Measurements from ENCODE around the gene ACOT2.
"Not testable (repeated sequence)": the region's sequence is repeated elsewhere in the genome, so short reads cannot be mapped to it uniquely, and the experiment has no call there.

The ACOT2 gene

DNA sequence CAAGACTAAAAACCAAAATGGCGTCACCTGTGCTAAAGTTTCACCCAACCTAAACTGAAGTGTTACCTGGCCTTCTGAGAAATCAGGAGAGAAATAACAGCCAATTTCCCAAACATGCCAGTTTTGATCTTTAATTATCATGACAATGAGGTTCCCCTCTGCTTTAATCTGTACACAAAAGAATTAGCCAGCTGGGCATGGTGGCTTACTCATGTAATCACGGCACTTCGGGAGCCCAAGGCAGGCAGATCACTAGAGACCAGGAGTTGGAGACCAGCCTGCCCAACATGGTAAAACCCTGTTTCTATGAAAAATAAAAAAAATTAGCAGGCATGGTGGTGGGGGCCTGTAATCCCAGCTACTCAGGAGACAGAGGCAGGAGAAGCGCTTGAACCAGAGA, 15.2 kb upstream of the ACOT2 start:
- WGBS: 98% methylated on average over 4 of the region's 4 CpGs
- Histone ChIP-seq H2BK12ac (ENCODE audit: low read length in 2 of 2) (no peak overlapping the region), H3K23ac (ENCODE audit: low read length in 2 of 2) (no peak overlapping the region), H2BK15ac (ENCODE audit: low read depth, poor library complexity, severe bottlenecking) (no peak overlapping the region), H4K91ac (ENCODE audit: low read length) (no peak overlapping the region), H3K27me3 (ENCODE audit: control insufficient read depth in 1 of 2, insufficient read depth in 1 of 2, low read length in 2 of 2) (no peaks in the 10 kb centered on the region), H2AFZ (ENCODE audit: low read depth, low read length) (no peak overlapping the region), H3K4me3 (ENCODE audit: insufficient read depth in 1 of 2, low read depth in 1 of 2, low read length in 2 of 2) (no peak overlapping the region), H3K4ac (ENCODE audit: low read depth in 1 of 2, low read length in 2 of 2) (no peak overlapping the region), H2AK5ac (ENCODE audit: low read length, severe bottlenecking) (no peak overlapping the region), H2BK5ac (ENCODE audit: low read depth, low read length, poor library complexity, severe bottlenecking) (no peak overlapping the region), H4K8ac (ENCODE audit: low read length) (no peak overlapping the region), H3K36me3 (ENCODE audit: control insufficient read depth in 1 of 2, insufficient read depth in 2 of 2, low read depth in 1 of 2, low read length in 2 of 2) (no peaks in the 10 kb centered on the region), H3K27ac (ENCODE audit: low read length, poor library complexity, severe bottlenecking) (no peak overlapping the region), H3K9me3 (ENCODE audit: control insufficient read depth, low read length) (no peaks in the 10 kb centered on the region), H2BK120ac (ENCODE audit: low read depth, low read length) (no peak overlapping the region), H3K79me1 (replicated peaks; ENCODE audit: low read length, poor library complexity, severe bottlenecking) (no peaks in the 10 kb centered on the region), H3K18ac (ENCODE audit: low read depth in 1 of 2, low read length in 2 of 2) (no peak overlapping the region), H3K14ac (ENCODE audit: low read length in 2 of 2) (no peak overlapping the region), H3K4me1 (ENCODE audit: control insufficient read depth, insufficient read depth, low read depth, low read length) (no peaks in the 10 kb centered on the region), H3K4me2 (ENCODE audit: low read length, poor library complexity, severe bottlenecking) (no peak overlapping the region), H3K9ac (ENCODE audit: low read length) (no peak overlapping the region)
- DNase-seq: no peak

DNA sequence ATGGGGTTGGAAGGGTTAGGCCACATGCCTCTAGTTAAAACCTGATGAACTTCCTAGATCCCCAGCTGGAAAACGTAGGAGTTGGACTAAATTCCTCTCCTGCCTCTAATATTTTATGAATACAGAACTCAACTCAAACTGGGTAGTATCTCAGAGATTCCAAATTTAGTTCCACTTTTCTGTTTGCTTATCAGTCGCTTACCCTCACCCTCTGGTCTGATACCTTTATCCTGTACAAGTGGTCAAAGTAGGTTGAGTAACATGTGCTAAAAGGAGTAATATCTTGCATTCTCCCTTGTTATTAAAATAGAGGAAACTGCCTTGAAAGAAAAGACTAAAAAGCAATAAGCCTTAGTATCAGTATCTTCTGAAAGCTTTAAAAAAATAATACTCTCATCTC, 11.8 kb upstream of the ACOT2 start:
- not testable (repeated sequence) for H2BK15ac ChIP-seq (ENCODE audit: low read depth, poor library complexity, severe bottlenecking); H3K23ac ChIP-seq (ENCODE audit: low read length in 2 of 2); H3K79me1 ChIP-seq (replicated peaks; ENCODE audit: low read length, poor library complexity, severe bottlenecking); H2BK12ac ChIP-seq (ENCODE audit: low read length in 2 of 2); H3K9me3 ChIP-seq (ENCODE audit: control insufficient read depth, low read length); H2BK120ac ChIP-seq (ENCODE audit: low read depth, low read length); H3K9ac ChIP-seq (ENCODE audit: low read length); H3K27ac ChIP-seq (ENCODE audit: low read length, poor library complexity, severe bottlenecking); H2AFZ ChIP-seq (ENCODE audit: low read depth, low read length); DNase-seq; H3K4me3 ChIP-seq (ENCODE audit: insufficient read depth in 1 of 2, low read depth in 1 of 2, low read length in 2 of 2); H3K4ac ChIP-seq (ENCODE audit: low read depth in 1 of 2, low read length in 2 of 2); H3K18ac ChIP-seq (ENCODE audit: low read depth in 1 of 2, low read length in 2 of 2); H2AK5ac ChIP-seq (ENCODE audit: low read length, severe bottlenecking); H3K27me3 ChIP-seq (ENCODE audit: control insufficient read depth in 1 of 2, insufficient read depth in 1 of 2, low read length in 2 of 2); H3K36me3 ChIP-seq (ENCODE audit: control insufficient read depth in 1 of 2, insufficient read depth in 2 of 2, low read depth in 1 of 2, low read length in 2 of 2); H3K4me2 ChIP-seq (ENCODE audit: low read length, poor library complexity, severe bottlenecking); H3K14ac ChIP-seq (ENCODE audit: low read length in 2 of 2); H2BK5ac ChIP-seq (ENCODE audit: low read depth, low read length, poor library complexity, severe bottlenecking); H3K4me1 ChIP-seq (ENCODE audit: control insufficient read depth, insufficient read depth, low read depth, low read length); H4K8ac ChIP-seq (ENCODE audit: low read length); H4K91ac ChIP-seq (ENCODE audit: low read length)
- WGBS: 78% methylated on average over 1 of the region's 2 CpGs

DNA sequence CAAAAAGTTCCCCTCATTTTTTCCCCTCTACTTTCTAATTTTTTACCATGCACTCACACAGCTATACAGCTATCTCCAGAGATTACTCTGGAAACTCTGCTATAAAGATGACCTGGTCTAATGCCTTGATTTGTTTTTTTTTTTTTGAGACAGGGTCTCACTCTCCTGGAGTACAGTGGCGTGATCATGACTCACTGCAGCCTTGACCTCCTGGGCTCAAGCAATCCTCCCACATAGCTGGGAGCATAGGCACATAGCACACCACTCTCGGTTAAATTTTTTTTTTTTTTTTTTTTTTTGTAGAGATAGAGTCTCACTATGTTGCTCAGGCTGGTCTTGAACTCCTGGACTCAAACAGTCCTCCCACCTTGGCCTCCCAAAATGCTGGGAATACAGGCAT, 10.8 kb upstream of the ACOT2 start:
- H3K4ac ChIP-seq (ENCODE audit: low read depth in 1 of 2, low read length in 2 of 2); H3K79me1 ChIP-seq (replicated peaks; ENCODE audit: low read length, poor library complexity, severe bottlenecking); H2AFZ ChIP-seq (ENCODE audit: low read depth, low read length); H4K8ac ChIP-seq (ENCODE audit: low read length); H3K27ac ChIP-seq (ENCODE audit: low read length, poor library complexity, severe bottlenecking); H3K4me3 ChIP-seq (ENCODE audit: insufficient read depth in 1 of 2, low read depth in 1 of 2, low read length in 2 of 2); H3K14ac ChIP-seq (ENCODE audit: low read length in 2 of 2); H3K36me3 ChIP-seq (ENCODE audit: control insufficient read depth in 1 of 2, insufficient read depth in 2 of 2, low read depth in 1 of 2, low read length in 2 of 2); H2AK5ac ChIP-seq (ENCODE audit: low read length, severe bottlenecking); H3K4me1 ChIP-seq (ENCODE audit: control insufficient read depth, insufficient read depth, low read depth, low read length); H2BK5ac ChIP-seq (ENCODE audit: low read depth, low read length, poor library complexity, severe bottlenecking); H3K23ac ChIP-seq (ENCODE audit: low read length in 2 of 2); H3K4me2 ChIP-seq (ENCODE audit: low read length, poor library complexity, severe bottlenecking); H2BK120ac ChIP-seq (ENCODE audit: low read depth, low read length); H3K27me3 ChIP-seq (ENCODE audit: control insufficient read depth in 1 of 2, insufficient read depth in 1 of 2, low read length in 2 of 2); H3K18ac ChIP-seq (ENCODE audit: low read depth in 1 of 2, low read length in 2 of 2); H3K9me3 ChIP-seq (ENCODE audit: control insufficient read depth, low read length); H4K91ac ChIP-seq (ENCODE audit: low read length); H2BK12ac ChIP-seq (ENCODE audit: low read length in 2 of 2); H2BK15ac ChIP-seq (ENCODE audit: low read depth, poor library complexity, severe bottlenecking); H3K9ac ChIP-seq (ENCODE audit: low read length): not testable (repeated sequence)
- DNase-seq: peak; percentile 15
- no CpG with 5 or more reads among the region's 2 CpGs for WGBS

DNA sequence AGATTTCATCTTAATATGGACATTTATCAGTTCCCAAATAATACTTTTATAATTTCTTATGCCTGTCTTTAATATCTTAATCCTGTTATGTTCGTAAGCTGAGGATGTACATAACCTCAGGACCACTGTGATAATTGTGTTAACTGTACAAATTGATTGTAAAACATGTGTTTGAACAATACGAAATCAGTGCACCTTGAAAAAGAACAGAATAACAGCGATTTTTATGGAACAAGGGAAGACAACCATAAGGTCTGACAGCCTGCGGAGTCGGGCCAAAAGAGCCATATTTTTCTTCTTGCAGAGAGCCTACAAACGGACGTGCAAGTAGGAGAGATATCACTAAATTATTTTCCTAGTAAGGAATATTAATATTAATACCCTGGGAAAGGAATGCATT, 6.8 kb upstream of the ACOT2 start:
- not testable (repeated sequence) for H3K18ac ChIP-seq (ENCODE audit: low read depth in 1 of 2, low read length in 2 of 2); H2BK5ac ChIP-seq (ENCODE audit: low read depth, low read length, poor library complexity, severe bottlenecking); H3K4me2 ChIP-seq (ENCODE audit: low read length, poor library complexity, severe bottlenecking); H3K36me3 ChIP-seq (ENCODE audit: control insufficient read depth in 1 of 2, insufficient read depth in 2 of 2, low read depth in 1 of 2, low read length in 2 of 2); H3K27me3 ChIP-seq (ENCODE audit: control insufficient read depth in 1 of 2, insufficient read depth in 1 of 2, low read length in 2 of 2); H2BK15ac ChIP-seq (ENCODE audit: low read depth, poor library complexity, severe bottlenecking); H4K91ac ChIP-seq (ENCODE audit: low read length); H3K23ac ChIP-seq (ENCODE audit: low read length in 2 of 2); H3K27ac ChIP-seq (ENCODE audit: low read length, poor library complexity, severe bottlenecking); H4K8ac ChIP-seq (ENCODE audit: low read length); H3K4me1 ChIP-seq (ENCODE audit: control insufficient read depth, insufficient read depth, low read depth, low read length); H3K9me3 ChIP-seq (ENCODE audit: control insufficient read depth, low read length); H3K79me1 ChIP-seq (replicated peaks; ENCODE audit: low read length, poor library complexity, severe bottlenecking); H3K4ac ChIP-seq (ENCODE audit: low read depth in 1 of 2, low read length in 2 of 2); DNase-seq; H2BK120ac ChIP-seq (ENCODE audit: low read depth, low read length); H3K14ac ChIP-seq (ENCODE audit: low read length in 2 of 2); H2BK12ac ChIP-seq (ENCODE audit: low read length in 2 of 2); H3K4me3 ChIP-seq (ENCODE audit: insufficient read depth in 1 of 2, low read depth in 1 of 2, low read length in 2 of 2); H2AFZ ChIP-seq (ENCODE audit: low read depth, low read length); H2AK5ac ChIP-seq (ENCODE audit: low read length, severe bottlenecking); H3K9ac ChIP-seq (ENCODE audit: low read length)
- WGBS: 97% methylated on average over 5 of the region's 7 CpGs
